HG02623 (cell line): ENCODE results near the gene CPM.

ENCODE experiments used
- ATAC-seq: cut with Tn5 transposase; IDR thresholded peaks from one replicate; pipeline ENCODE4 v1.9.1; 2021; ENCODE audit warnings: moderate library complexity; ENCODE audit not compliant: unreplicated experiment

The CPM gene

GRCh38 chr12:68957273-68957672, 24.3 kb upstream of the CPM start:
- no peak for ATAC-seq

GRCh38 chr12:68956466-68956865, 23.5 kb upstream of the CPM start:
- no peak for ATAC-seq

- no peak for ATAC-seq
Measured at GRCh38 chr12:68954811-68955210, 21.8 kb upstream of the CPM start.

GRCh38 chr12:68953536-68953935, 20.6 kb upstream of the CPM start:
- no peak for ATAC-seq

GRCh38 chr12:68951652-68952051, 18.7 kb upstream of the CPM start:
- no peak for ATAC-seq

GRCh38 chr12:68950511-68950910, 17.5 kb upstream of the CPM start:
- ATAC-seq, result no peak

GRCh38 chr12:68945255-68945654, 12.3 kb upstream of the CPM start:
- no peak for ATAC-seq

GRCh38 chr12:68944296-68945076, 11.5 kb upstream of the CPM start:
- ATAC-seq, result no peak

- no peak for ATAC-seq
Measured at GRCh38 chr12:68943848-68944247, 10.9 kb upstream of the CPM start.

GRCh38 chr12:68940731-68941130, 7.8 kb upstream of the CPM start:
- no peak for ATAC-seq

GRCh38 chr12:68939505-68939904, 6.5 kb upstream of the CPM start:
- ATAC-seq, result no peak

GRCh38 chr12:68934392-68934791, 1.4 kb upstream of the CPM start:
- ATAC-seq, result no peak

GRCh38 chr12:68932128-68932960, 627 bp downstream of the CPM start:
- ATAC-seq, result peak; percentile 35

GRCh38 chr12:68930178-68930577, 2.8 kb downstream of the CPM start:
- no peak for ATAC-seq

GRCh38 chr12:68924546-68924945, 8.4 kb downstream of the CPM start:
- ATAC-seq, result no peak

GRCh38 chr12:68919581-68920239, 13.3 kb downstream of the CPM start:
- no peak for ATAC-seq

- no peak for ATAC-seq
Measured at GRCh38 chr12:68918960-68919359, 14.0 kb downstream of the CPM start.

- ATAC-seq, result no peak
Measured at GRCh38 chr12:68915055-68915454, 17.9 kb downstream of the CPM start.

- no peak for ATAC-seq
Measured at GRCh38 chr12:68913682-68914081, 19.3 kb downstream of the CPM start.

- ATAC-seq, result no peak
Measured at GRCh38 chr12:68912916-68913315, 20.1 kb downstream of the CPM start.

GRCh38 chr12:68911197-68911718, 21.7 kb downstream of the CPM start:
- ATAC-seq, result no peak
